Activated gamma-delta T cell treated with anti-CD3 and anti-CD28 coated beads, Interleukin-2, amount 50 U/mL, for 16 hours (primary cell): ENCODE results near the gene THOC2.
"Not testable (repeated sequence)": the region's sequence is repeated elsewhere in the genome, so short reads cannot be mapped to it uniquely, and the experiment has no call there.

Experiments used
- DNase-seq: peaks from one replicate; pipeline ENCODE4 v3.0.0-alpha.2; 2020; ENCODE audit warnings: low read depth

The THOC2 gene

GRCh38 chrX:123574027-123574426 lies 158.8 kb downstream of the THOC2 start:
- DNase-seq, result not testable (repeated sequence)

- DNase-seq, result no peak
These were observed 162.8 kb downstream of the THOC2 start for GRCh38 chrX:123570011-123570590.

GRCh38 chrX:123563167-123563566 lies 169.7 kb downstream of the THOC2 start:
- no peak for DNase-seq

GRCh38 chrX:123562342-123563146 lies 170.3 kb downstream of the THOC2 start:
- no peak for DNase-seq

- no peak for DNase-seq
These were observed 171.2 kb downstream of the THOC2 start for GRCh38 chrX:123561439-123562215.

GRCh38 chrX:123550829-123551228 lies 182.0 kb downstream of the THOC2 start:
- DNase-seq, result no peak
